Sigmoid colon (tissue), 4 donors: ENCODE data around the gene MAST4.

Source experiments
- CTCF ChIP-seq, 4 experiments: fragments of 450-650 bp in 3 of 4; fragments of 200-600 bp in 1 of 4; IDR thresholded peaks; one replicate each; pipeline ENCODE4 v1.5.1; 2016 to 2019; ENCODE audit warnings: antibody characterized with exemption in 4 of 4, mild to moderate bottlenecking in 3 of 4, moderate library complexity in 2 of 4
- EP300 ChIP-seq, 4 donors: sonication (generic); formaldehyde crosslinking; IDR thresholded peaks; one replicate each; pipeline ENCODE4 v1.6.1; 2017; ENCODE audit warnings: antibody characterized with exemption in 4 of 4
- POLR2A ChIP-seq, 2 donors: fragments of 450-650 bp; IDR thresholded peaks; one replicate each; pipeline ENCODE4 v1.6.1; 2016; ENCODE audit warnings: antibody characterized with exemption in 2 of 2, mild to moderate bottlenecking in 2 of 2, moderate library complexity in 2 of 2

DNA sequence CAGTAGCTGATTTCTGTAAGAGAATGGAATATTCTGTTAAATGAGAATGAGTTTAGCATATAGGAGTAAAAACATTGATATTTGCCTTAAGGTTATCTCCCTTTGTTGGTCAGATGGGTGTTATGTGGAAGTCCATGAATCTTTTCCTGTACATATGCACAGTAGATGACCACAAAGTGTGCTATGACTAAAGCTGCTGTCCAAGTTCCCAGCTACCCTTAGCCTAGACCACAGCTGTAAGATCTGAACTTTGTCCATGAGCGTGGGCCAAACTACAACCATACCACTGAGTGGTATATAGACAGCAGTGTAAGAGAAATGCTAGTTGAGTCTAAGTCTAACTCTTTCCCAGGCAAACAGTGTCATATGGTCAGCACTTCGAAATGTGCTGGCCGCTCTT is 551.6 kb downstream of the MAST4 start:
- TF ChIP-seq CTCF (IDR thresholded peaks at IDR 0.05) (no peak), POLR2A (IDR thresholded peaks at IDR 0.05) (no peak), EP300 (IDR thresholded peaks at IDR 0.05) (no peak)
